Measurements from ENCODE around the gene LRRC1. TPM values are rescaled to one million over a fixed set of nuclear protein-coding genes. Genes with fewer than 3 reads are reported as not detected.
A peak's percentile ranks its signal among the peaks of the same experiment; 100 is the strongest.

The LRRC1 gene
- total and polyA plus RNA-seq, 8 donors = 5.2 to 11.6 (median 7.6) TPM

- peak overlapping the region; percentile 75 to 94 (median 86) for H3K4me3 ChIP-seq
- no peak for FAIRE-seq
- no peaks in the 10 kb centered on the region for H3K27me3 ChIP-seq
- H3K27ac ChIP-seq = peak overlapping the region; percentile 67 to 83 (median 72)
- no peaks in the 10 kb centered on the region for H3K9me3 ChIP-seq
- no peak for TF ChIP-seq CTCF (IDR thresholded peaks at IDR 0.05)
- H3K36me3 ChIP-seq = no peaks in the 10 kb centered on the region
- ATAC-seq = peak; percentile 44 to 77 (median 68)
- 0% methylated on average over 27 of the region's 27 CpGs for WGBS, 2 donors
- DNase-seq = peak; percentile 50 to 85 (median 66)
- peaks cover 6 to 21% (median 7%) of the 10 kb centered on the region in 3 donors for H3K4me1 ChIP-seq
- intact Hi-C loops (cut with DNase I) = no loop called here
Measured at GRCh38 chr6:53794137-53794719, 577 bp upstream of the LRRC1 start.

GRCh38 chr6:53795340-53795701 is 516 bp downstream of the LRRC1 start:
- FAIRE-seq (no peak), ATAC-seq (peak; percentile 21 to 50 (median 30)), DNase-seq (peak in 2 of 6 donors; percentile 52 to 55)
- Histone ChIP-seq H3K27ac (peak overlapping the region; percentile 67 to 83 (median 72)), H3K27me3 (no peaks in the 10 kb centered on the region), H3K4me3 (peak overlapping the region; percentile 75 to 94 (median 86)), H3K4me1 (peaks cover 6 to 21% (median 7%) of the 10 kb centered on the region in 3 donors), H3K36me3 (no peaks in the 10 kb centered on the region), H3K9me3 (no peaks in the 10 kb centered on the region)
- no peak for TF ChIP-seq CTCF (IDR thresholded peaks at IDR 0.05)
- intact Hi-C loops (cut with DNase I) = no loop called here
- 0 to 1% methylated on average over 21 of the region's 21 CpGs for WGBS, 2 donors

- Histone ChIP-seq H3K4me3 (peak overlapping the region; percentile 75 to 94 (median 86)), H3K36me3 (no peaks in the 10 kb centered on the region), H3K27ac (peak overlapping the region; percentile 67 to 83 (median 72)), H3K9me3 (no peaks in the 10 kb centered on the region), H3K27me3 (no peaks in the 10 kb centered on the region), H3K4me1 (peaks cover 6 to 17% (median 7%) of the 10 kb centered on the region in 3 donors)
- no peak for FAIRE-seq
- 1 to 2% methylated on average over 47 of the region's 47 CpGs for WGBS, 2 donors
- no peak for TF ChIP-seq CTCF (IDR thresholded peaks at IDR 0.05)
- DNase-seq = peak; percentile 35 to 82 (median 52)
- ATAC-seq = peak; percentile 17 to 34 (median 24)
- intact Hi-C loops (cut with DNase I) = no loop called here
Measured at GRCh38 chr6:53795702-53796450, 1.1 kb downstream of the LRRC1 start.

- TF ChIP-seq CTCF (IDR thresholded peaks at IDR 0.05) = no peak
- Histone ChIP-seq H3K27ac (peak overlapping the region; percentile 67 to 83 (median 72)), H3K4me1 (peaks cover 6 to 17% (median 7%) of the 10 kb centered on the region in 3 donors), H3K4me3 (peak overlapping the region in 3 of 4 donors; percentile 75 to 91 (median 81)), H3K36me3 (no peaks in the 10 kb centered on the region), H3K9me3 (no peaks in the 10 kb centered on the region), H3K27me3 (no peaks in the 10 kb centered on the region)
- intact Hi-C loops (cut with DNase I) = no loop called here
- ATAC-seq (no peak), FAIRE-seq (no peak), DNase-seq (no peak)
- 6 to 9% methylated on average over 3 of the region's 3 CpGs for WGBS, 2 donors
Measured at GRCh38 chr6:53796451-53796780, 1.6 kb downstream of the LRRC1 start.

- intact Hi-C loops (cut with DNase I) = no loop called here
- no peaks in the 10 kb centered on the region for H3K36me3 ChIP-seq
- H3K9me3 ChIP-seq = no peaks in the 10 kb centered on the region
- no peak for TF ChIP-seq CTCF (IDR thresholded peaks at IDR 0.05)
- WGBS, 2 donors = 21 to 22% methylated on average over 5 of the region's 5 CpGs
- ATAC-seq (no peak), DNase-seq (no peak), FAIRE-seq (no peak)
- peaks cover 6 to 17% (median 7%) of the 10 kb centered on the region in 3 donors for H3K4me1 ChIP-seq
- peak overlapping the region in 2 of 4 donors; percentile 68 to 83 for H3K27ac ChIP-seq
- no peaks in the 10 kb centered on the region for H3K27me3 ChIP-seq
- H3K4me3 ChIP-seq = peak overlapping the region in 2 of 4 donors; percentile 75 to 91
Measured at GRCh38 chr6:53796791-53797190, 2.0 kb downstream of the LRRC1 start.

Data from pancreas (tissue), 10 donors.